ENCODE measurements around the gene DISP2. TPM values are rescaled to one million over a fixed set of nuclear protein-coding genes. Genes with fewer than 3 reads are reported as not detected.

Gene DISP2
- polyA plus RNA-seq, 3 donors, result 0.08 to 0.79 (median 0.51) TPM

DNA sequence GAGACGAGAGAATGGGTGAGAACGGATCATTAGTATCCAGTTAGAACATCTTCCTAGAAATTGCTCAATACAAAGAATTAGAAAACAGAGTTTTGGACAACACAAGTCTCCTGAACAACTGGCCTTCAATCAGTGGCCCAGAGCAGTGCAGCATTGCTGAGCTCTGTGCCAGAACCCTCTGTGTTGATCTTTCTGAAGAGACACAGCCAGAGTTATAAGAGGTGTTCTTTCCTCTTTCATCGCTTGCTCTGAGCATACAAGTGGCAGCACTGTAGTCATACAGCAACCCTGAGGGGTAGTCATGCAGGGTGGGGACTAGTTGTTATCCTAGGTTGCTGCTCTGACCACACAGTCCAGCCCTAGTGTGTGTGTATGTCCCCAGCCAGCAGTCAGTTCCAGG lies 28.5 kb downstream of the DISP2 start:
- DNase-seq (ENCODE audit: low read depth in 3 of 3, low spot score in 2 of 3), result no peak

GRCh38 chr15:40388941-40389823 lies 31.2 kb downstream of the DISP2 start:
- DNase-seq (ENCODE audit: low read depth in 3 of 3, low spot score in 2 of 3), result no peak

- DNase-seq (ENCODE audit: low read depth in 3 of 3, low spot score in 2 of 3), result no peak
These were observed 32.0 kb downstream of the DISP2 start for GRCh38 chr15:40389824-40390595.

DNA sequence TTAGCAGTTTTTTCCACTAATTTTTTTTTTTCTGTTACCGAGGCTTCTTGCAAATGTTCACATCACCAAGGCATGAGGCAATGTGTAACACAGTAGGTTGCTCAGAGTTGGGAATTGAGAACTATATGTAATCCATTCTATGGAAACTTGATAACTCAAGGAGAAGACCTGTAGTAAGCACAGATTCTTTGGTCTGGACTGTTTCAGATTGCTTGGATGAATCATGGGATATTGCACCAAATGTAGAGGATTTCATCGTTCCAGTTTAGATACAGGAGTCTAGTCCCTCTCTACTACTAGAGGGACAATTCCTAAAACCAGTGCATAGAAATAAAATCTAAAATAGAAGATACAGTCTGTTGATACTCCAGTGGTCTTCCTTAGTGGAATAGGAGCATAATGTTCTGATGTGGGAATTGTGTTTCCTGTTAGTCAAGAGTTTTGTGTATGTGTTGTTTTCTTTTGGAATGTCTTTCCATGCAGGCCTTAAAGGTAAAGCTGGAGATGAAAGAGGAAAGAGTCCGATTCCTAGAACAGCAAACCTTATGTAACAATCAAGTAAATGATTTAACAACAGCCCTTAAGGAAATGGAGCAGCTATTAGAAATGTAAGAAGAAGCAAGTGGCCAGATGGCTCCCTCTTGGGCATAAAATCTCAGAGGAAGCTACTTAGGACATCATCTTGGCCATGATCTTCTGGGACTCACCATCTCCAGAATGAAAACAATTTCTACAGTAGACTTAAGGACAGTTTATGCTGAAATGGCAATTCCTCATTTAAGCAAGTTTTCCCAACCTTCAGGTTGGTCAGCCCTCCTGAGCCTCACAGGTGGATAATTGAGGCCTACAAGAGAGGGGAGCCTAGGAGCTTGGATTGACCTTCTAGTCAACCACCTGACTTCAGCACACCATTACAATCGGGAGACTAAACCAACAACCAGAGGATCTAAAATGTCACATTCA lies 35.2 kb downstream of the DISP2 start:
- DNase-seq (ENCODE audit: low read depth in 3 of 3, low spot score in 2 of 3), result no peak

- no peak for DNase-seq (ENCODE audit: low read depth in 3 of 3, low spot score in 2 of 3)
These were observed 39.8 kb downstream of the DISP2 start for GRCh38 chr15:40397688-40398412.

- DNase-seq (ENCODE audit: low read depth in 3 of 3, low spot score in 2 of 3), result no peak
These were observed 40.4 kb downstream of the DISP2 start for GRCh38 chr15:40398413-40398873.

GRCh38 chr15:40399370-40399769 lies 41.4 kb downstream of the DISP2 start:
- DNase-seq (ENCODE audit: low read depth in 3 of 3, low spot score in 2 of 3), result no peak

DNA sequence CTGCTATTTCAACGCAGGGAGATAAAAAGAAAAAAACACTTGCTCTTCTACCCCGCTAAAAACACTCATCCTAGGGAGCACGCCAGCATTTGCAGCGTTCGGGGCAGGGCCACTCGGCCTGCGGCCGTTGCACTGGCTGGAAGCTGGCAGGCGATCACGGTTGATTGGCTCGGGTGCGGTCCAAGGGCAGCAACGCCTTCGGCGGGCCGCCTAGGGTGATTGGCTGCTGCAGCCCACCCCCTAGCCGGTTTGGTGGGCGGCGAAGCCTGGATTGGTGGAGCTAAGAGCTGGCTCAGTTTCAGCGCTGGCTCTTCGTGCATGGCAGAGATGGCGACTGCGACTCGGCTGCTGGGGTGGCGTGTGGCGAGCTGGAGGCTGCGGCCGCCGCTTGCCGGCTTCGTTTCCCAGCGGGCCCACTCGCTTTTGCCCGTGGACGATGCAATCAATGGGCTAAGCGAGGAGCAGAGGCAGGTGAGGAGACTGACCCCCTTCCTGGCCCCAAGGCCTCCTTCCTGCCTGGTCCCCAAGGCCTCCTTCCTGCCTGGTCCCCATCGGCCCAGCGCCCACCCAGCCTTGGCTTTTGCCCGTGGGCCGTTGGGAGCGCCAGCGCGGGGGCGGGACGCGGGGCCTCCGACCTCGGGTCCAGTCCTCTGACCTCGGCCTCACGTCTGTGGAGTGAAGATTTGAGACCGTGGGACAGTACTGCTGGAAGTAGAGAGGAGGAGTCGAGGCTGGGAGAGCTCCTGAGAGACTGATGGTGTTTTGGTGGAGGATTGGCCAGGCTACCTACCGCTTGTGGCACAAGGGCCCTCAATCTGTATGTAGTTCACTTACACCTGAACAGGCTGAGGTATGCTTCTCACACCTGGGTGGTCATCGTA lies 47.7 kb downstream of the DISP2 start, which contains the start of gene IVD:
TSS of gene IVD (plus strand) at position 295 of the 881 bp plus-strand sequence. CDS start at position 328, 33 bp downstream.
- DNase-seq (ENCODE audit: low read depth in 3 of 3, low spot score in 2 of 3), result peak; percentile 76 to 88 (median 77)

- no peak for DNase-seq (ENCODE audit: low read depth in 3 of 3, low spot score in 2 of 3)
These were observed 49.4 kb downstream of the DISP2 start for GRCh38 chr15:40407330-40407990.

GRCh38 chr15:40409366-40409765 lies 51.3 kb downstream of the DISP2 start:
- DNase-seq (ENCODE audit: low read depth in 3 of 3, low spot score in 2 of 3), result no peak

- no peak for DNase-seq (ENCODE audit: low read depth in 3 of 3, low spot score in 2 of 3)
These were observed 52.5 kb downstream of the DISP2 start for GRCh38 chr15:40410476-40410875.

DNA sequence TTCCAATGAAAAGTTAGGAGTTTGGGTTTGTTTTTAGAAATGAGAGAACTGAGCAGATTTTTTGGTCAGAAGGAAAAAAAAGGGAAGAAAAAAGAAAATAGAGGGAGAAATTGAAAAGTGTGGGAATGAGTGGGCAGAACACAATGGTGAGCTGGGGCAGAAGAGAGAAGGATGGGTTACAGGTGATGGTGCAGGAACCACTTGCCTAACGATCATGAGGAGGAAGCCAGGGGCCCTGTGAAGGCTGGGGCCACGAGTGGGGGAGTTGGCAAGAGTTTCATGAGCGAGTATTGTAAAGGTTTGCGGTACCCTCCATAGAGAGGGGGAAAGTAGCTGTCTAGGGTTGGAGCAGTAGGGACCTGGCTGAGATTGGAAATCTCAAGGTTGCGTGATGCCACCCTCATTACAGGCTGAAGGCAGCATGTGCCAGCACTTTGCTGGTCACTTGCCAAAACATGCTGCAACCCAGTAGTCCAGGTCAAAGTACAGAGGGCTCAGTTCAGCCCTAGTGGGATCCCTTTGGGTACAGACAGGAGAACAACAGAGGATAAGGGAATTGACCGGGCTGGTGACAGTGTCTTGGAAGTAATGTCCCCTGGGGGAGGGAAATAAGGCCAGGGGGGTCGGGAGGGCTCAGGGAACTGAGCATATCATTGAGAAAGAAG lies 54.2 kb downstream of the DISP2 start:
- DNase-seq (ENCODE audit: low read depth in 3 of 3, low spot score in 2 of 3), result no peak

- DNase-seq (ENCODE audit: low read depth in 3 of 3, low spot score in 2 of 3), result no peak
These were observed 55.0 kb downstream of the DISP2 start for GRCh38 chr15:40413036-40413435.

DNA sequence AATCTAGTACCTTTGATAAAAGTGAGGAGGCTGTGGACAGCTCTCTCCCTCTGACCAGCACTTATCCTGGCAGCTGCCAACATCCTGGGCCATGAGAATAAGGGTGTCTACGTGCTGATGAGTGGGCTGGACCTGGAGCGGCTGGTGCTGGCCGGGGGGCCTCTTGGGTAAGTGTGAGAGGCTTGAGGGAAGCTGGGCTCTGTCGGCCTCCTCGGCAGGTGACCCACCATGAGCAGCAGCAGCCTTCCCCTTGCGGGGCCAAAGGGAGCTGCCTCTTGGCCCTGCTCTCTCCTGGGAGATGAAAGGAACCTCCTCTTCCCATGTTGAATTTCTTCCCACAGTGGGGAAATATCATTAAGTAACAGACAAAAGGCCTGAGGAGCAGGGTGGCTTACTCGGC lies 56.8 kb downstream of the DISP2 start:
- DNase-seq (ENCODE audit: low read depth in 3 of 3, low spot score in 2 of 3), result no peak

GRCh38 chr15:40415226-40415625 lies 57.2 kb downstream of the DISP2 start:
- DNase-seq (ENCODE audit: low read depth in 3 of 3, low spot score in 2 of 3), result no peak

DNA sequence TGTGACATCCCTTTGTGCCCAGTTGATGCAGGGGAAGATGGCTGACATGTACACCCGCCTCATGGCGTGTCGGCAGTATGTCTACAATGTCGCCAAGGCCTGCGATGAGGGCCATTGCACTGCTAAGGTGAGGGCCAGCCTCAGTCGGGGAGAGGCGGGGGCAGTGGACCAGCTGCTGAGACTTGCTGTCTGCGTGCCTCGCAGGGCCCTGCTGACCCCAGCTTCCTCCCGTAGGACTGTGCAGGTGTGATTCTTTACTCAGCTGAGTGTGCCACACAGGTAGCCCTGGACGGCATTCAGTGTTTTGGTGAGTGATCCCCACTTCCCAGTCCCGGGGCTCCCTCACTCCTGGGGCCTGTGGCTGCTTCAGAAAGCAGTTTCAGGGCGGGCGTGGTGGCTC lies 58.0 kb downstream of the DISP2 start:
- DNase-seq (ENCODE audit: low read depth in 3 of 3, low spot score in 2 of 3), result no peak

GRCh38 chr15:40418126-40418525 lies 60.1 kb downstream of the DISP2 start:
- no peak for DNase-seq (ENCODE audit: low read depth in 3 of 3, low spot score in 2 of 3)

Data from right renal cortex interstitium (tissue), 3 donors.